ENCODE data around the gene AHRR.
"Not testable (repeated sequence)": the region's sequence is repeated elsewhere in the genome, so short reads cannot be mapped to it uniquely, and the experiment has no call there.

Gene AHRR

DNA sequence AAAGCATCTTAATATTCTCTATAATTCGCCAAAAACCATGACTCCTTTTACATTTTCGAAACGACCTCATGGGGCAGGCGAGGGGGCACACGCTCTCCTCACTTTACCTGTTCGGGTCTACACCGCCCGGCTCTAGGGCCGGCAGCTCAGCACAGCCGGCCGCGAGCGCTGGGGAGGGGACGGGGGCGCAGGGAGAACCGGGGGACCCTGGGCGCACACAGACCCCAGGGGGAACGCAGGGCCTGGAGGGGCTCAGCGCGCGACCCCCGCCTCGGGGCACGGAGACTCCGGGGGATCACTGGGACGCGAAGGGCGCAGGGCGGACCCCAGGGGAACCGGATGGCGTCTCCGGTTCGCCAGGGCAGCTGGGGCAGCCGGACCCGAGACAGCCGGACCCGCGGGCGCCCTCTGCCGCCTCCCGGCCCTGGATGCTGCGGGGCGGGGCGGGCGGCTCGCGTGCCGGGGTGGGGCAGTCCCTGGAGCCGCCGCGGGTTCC lies at the start of gene AHRR:
AHRR (plus strand) TSS at position 485 of the 496 bp plus-strand sequence. CDS start 22,189 bp downstream, outside the sequence.
- peak; percentile 4 for DNase-seq

DNA sequence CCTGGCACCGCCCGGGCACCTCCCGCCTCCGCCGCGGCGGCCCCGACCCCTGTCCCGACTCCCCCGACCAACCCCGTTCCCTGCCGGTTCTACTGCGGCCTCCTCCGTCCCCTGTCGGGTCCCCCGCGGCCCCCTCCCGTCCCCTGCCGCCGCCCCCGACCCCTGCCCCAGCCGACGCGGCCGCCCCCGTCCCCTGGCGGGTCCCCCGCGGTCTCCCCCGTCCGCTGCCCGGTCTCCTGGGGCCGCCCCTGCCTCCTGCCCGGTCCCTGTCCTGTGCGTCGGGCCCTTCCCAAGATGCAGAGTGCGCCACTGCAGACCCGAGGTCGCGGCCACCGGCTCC lies 49.7 kb upstream of the AHRR start:
- DNase-seq = not testable (repeated sequence)

GRCh38 chr5:273091-273490 lies 48.4 kb upstream of the AHRR start:
- not testable (repeated sequence) for DNase-seq

DNA sequence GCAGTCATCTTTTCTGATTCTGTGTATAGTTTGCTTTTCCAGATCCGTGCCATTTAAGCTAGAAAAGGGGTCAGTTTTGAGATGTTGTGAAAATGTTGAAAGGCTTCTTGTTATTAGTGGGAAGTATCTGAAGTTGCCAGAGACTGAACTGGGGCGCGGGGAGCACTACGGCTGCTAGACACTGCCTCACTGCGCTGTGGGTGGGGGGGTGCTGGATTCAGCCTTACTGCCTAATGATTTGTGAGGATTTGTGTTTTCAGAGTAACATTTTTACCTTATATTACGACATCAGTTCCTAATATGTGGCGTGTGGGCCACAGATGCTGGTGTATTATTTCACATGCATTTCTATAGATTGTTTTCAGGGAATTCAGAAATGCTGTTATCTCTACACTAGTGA lies 48.0 kb upstream of the AHRR start:
- DNase-seq = not testable (repeated sequence)

DNA sequence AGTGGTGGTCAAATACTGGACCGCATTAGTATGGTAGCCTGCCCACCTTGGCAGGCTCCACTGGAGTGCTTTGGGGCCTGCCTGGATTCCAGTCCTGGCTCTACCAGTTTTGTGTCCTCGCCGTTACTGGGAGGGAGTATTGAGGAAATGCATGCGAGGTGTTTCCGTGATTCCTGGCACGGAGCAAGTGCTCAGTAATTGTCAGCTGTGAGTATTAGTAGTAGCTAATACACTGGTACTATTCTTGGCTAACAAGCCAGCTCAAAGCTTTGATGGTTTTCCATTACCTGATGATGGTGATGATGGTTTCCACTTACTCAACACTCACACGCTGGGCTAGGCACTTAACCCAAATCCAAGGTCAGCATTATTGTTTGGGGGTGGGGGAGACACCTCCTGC lies 47.2 kb upstream of the AHRR start:
- DNase-seq = not testable (repeated sequence)

- DNase-seq = no peak
Observed at GRCh38 chr5:278646-279045, 42.9 kb upstream of the AHRR start.

- DNase-seq = not testable (repeated sequence)
Observed at GRCh38 chr5:279051-279665, 42.4 kb upstream of the AHRR start.

DNA sequence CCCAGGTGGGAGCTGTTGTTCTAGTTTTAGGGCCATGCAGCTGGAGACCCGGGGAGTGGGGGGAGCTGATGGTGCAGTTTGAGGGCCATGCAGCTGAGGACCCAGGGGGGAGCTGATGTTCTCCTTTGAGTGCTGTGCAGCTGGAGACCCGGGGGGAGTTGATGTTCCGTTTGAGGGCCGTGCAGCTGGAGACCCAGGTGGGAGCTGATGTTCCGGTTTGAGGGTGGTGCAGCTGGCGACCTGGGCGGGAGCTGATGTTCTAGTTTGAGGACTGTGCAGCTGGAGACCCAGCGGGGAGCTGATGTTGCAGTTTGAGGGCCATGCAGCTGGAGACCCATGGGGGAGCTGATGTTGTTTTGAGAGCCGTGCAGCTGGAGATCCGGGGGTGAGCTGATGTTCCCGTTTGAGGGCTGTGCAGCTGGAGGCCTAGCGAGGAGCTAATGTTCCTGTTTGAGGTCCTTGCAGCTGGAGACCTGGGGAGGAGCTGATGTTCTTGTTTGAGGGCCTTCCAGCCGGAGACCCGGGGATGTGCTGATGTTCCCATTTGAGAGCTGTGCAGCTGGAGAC lies 35.4 kb upstream of the AHRR start:
- no peak for DNase-seq

DNA sequence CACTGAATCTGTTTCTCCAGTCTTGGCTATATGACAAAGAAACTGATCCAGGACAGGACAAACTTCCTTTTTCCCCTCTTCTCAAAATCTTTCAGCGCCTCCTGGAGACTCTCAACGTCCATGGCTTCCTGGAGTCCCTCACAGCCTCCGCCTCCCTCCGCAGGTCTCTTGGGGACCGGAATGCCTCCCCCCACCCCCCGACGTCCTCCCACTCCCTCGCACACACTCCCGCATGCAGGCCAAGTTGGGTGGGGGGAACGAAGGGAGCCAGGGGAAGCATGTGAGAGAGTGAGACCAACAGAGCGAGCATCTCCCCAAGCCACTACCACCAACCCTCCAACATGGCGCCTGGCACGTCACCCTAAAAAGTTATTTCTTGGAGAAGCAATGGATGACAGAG lies 31.3 kb upstream of the AHRR start:
- not testable (repeated sequence) for DNase-seq

DNA sequence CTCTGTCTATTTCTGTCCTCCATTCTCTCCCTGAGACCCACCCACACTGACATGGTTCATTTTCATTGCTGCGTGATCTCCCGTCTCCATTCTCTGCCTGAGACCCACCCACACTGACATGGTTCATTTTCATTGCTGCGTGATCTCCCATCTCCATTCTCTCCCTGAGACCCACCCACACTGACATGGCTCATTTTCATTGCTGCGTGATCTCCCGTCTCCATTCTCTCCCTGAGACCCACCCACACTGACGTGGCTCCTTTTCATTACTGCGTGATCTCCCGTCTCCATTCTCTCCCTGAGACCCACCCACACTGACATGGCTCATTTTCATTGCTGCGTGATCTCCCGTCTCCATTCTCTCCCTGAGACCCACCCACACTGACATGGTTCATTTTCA lies 30.2 kb upstream of the AHRR start:
- DNase-seq = not testable (repeated sequence)

DNA sequence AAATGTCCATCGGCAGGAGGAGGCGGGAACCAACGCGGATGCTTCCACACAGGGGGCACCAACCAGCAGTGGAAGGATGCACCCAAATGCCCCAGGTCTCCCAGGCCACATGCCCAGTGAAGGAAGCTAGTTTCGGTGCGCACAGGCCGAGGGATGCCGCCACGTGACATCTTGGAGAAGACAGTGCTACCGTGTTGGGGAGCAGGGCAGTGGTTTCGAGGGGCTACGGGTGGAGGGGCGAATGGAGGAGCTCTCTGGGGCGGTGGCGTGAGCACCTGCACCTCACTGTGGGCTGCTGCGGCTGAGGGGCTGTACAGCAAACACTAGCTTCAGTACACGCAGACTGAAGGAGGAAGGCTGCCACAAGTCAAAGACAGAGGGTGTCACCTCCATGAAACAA lies 26.7 kb upstream of the AHRR start:
- not testable (repeated sequence) for DNase-seq

- DNase-seq = not testable (repeated sequence)
Observed at GRCh38 chr5:296207-296606, 25.3 kb upstream of the AHRR start.

DNA sequence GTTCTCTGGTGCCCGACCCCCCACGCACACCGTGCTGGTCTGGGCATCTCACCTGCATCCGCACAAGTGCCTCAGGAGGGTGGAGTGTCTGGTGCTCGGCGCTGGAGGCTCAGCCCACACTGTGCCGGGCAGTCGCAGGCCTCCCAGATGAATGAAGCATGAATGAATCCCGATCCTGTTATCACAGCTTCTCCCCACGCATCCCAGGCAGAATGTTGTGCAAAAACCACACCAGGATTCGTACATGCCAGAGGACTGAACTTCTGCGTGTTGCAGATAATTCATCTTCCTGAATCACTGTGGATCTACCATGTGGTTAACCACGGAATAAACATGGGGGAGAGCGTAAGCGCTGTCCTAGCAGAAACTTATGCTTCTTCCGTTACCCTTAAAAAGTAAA lies 24.6 kb upstream of the AHRR start:
- DNase-seq = not testable (repeated sequence)

- not testable (repeated sequence) for DNase-seq
Observed at GRCh38 chr5:297448-297847, 24.1 kb upstream of the AHRR start.

DNA sequence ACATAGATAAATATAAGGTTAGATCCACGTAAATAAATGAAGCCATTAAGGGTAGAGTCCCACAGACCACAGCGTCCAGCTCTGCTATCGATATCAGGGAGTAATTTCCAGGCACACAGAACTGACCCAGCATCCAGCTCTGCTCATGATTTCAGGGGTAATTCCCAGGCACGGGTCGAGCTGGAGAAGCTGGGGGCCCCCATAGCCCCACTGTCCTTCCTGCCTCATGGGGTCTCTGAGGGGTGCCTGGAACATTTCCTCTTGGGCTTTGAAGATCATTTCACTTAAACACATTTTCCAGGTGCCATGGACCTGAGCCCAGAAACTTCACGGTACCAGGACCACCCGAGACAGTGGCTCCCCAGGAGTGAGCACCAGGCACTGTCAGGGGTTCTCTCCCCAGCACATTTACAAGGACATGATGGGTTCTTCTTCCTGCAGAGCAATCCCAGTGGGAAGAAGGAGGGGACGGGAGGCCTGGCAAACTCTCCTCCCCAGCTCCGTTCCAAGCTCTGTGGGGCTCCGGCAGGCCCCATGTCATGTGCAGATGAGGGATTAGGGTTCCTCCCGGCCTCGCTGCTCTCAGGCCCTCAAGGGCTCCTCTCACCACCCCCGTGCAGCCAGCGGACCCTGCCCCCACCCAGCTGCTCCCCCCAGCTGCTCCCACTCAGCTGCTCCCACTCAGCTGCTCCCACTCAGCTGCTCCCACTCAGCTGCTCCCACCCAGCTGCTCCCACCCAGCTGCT lies 23.4 kb upstream of the AHRR start:
- not testable (repeated sequence) for DNase-seq

GRCh38 chr5:298737-299125 lies 22.8 kb upstream of the AHRR start:
- DNase-seq = no peak

DNA sequence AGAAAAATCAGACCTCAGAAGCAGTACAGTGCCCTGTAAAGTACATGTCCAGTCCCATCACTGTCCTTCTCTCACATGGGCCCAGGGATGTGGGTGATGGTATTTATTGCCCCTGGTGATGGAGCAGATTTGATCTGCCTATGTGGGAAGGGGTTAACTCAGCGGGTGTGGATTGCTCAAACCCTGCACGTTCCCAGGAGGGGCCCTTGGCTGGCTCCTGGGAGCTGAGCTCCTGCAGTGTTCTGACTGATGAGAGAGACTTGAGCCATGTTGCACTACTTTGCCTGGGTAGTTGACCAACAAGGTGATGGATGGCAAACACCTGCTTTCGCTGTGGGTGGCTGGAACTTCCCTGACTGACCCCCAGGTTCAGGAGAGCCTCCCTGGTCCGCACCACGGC lies 21.6 kb upstream of the AHRR start:
- DNase-seq = not testable (repeated sequence)

DNA sequence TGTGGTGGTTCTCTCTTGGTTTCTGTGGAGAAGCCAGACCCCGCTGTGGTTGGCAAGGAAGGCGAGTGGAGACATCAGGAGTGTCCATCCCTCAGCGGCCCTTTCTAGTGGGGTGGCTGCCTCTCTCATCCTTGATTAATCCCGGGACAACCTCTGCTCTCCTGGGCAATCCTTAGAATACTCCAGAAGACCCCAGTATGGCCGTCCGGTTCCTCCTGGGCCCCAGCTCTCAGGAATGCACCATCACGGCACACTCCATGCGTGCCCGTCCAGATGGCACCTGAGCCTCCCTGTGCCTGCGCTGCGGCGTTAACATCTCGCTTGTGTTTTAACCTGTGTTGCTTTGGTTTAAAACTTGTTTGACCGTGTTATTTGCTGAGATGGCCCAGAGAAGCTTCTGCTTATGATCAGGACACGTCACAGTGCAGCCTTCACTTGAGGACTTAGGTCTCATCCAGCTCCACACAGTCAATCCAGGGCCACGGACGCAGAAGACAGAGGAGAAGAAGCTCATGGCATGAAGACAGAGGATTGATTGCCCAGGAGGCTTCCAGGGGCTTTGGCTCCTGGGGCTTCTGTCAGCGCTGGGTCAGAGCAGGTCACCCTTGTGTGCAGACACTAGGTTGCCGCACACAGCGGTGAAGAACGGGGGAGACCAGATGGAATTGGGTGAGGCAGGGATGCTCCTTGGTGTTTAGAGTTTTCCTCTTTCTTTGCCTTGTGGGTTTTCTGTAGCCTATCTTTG lies 20.7 kb upstream of the AHRR start:
- not testable (repeated sequence) for DNase-seq

- DNase-seq = not testable (repeated sequence)
Observed at GRCh38 chr5:302416-302815, 19.1 kb upstream of the AHRR start.

- DNase-seq = no peak
Observed at GRCh38 chr5:302966-303365, 18.5 kb upstream of the AHRR start.

DNA sequence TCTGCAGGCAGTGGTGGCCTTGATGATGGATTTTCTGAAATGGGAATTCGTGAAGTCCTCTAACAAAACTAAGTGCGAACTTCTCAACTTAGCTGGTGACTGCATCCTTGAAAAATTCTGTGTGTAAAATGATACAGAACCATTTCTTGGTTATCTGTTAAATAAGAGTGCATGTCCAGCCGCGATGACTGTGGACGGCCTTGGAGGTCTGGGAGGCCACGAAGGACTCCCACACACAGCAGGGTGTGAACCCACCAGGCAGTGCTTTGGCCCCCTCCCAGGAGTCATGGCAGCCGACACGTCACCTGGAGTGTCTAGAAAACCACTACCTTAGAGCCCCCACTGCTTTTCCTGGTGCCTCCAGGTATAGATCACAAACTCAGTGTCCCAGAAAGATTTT lies 17.8 kb upstream of the AHRR start:
- DNase-seq = not testable (repeated sequence)

DNA sequence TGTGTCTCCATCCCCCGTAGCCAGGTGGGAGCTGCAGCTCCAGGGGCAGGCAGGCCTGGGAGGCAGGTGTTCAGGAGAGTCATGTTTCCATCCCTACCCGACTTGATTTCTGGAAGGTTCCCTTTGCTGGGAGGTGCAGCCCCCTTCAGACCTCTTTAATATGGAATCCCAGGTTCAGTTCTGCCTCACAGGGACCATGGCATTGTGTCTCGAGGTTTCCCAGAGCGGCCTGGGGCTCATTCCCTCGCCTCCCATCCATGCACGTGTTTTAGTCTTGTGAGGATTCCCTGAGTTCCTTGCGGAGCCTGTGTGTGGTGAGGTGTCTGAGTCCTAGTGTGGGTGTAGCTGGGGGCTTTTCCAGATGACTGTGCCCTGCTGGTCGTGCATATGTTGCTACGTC lies 16.5 kb upstream of the AHRR start:
- no peak for DNase-seq

DNA sequence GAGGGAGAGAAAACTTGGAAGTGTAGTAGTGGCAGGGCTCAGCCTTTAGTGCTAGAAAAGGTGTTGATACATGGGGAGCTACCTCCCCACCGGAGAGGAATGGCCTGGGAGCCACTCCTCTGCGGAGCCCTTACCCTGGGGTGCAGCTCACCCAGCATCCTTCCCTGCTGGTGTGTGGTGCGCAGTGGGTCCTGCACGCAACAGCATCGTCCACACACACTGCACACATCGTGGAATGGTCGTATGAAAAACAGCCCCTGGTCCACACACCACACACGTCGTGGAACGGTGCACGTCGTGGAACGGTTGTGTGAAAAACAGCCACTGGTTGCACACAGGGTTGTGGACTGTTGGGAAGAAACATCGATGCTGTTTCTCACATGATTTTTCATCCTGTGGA lies 16.1 kb upstream of the AHRR start:
- no peak for DNase-seq
